A549 treated with RU486 at 1 μM for 4 hours (cell line): ENCODE measurements around the gene DDRGK1. TPM values are rescaled to one million over a fixed set of nuclear protein-coding genes. Genes with fewer than 3 reads are reported as not detected.

Source experiments
- total RNA-seq: library from RNA; stranded (reverse); fragments of 200-300 nt; extraction: Qiagen RNA extraction; gene quantifications from 5 replicates; pipeline ENCODE4 v1.2.3, GENCODE V29; 2022; ENCODE audit warnings: low read depth

The DDRGK1 gene
- 77.7 to 97.9 TPM (median 96.5 TPM) in 5 replicates for total RNA-seq

DNA sequence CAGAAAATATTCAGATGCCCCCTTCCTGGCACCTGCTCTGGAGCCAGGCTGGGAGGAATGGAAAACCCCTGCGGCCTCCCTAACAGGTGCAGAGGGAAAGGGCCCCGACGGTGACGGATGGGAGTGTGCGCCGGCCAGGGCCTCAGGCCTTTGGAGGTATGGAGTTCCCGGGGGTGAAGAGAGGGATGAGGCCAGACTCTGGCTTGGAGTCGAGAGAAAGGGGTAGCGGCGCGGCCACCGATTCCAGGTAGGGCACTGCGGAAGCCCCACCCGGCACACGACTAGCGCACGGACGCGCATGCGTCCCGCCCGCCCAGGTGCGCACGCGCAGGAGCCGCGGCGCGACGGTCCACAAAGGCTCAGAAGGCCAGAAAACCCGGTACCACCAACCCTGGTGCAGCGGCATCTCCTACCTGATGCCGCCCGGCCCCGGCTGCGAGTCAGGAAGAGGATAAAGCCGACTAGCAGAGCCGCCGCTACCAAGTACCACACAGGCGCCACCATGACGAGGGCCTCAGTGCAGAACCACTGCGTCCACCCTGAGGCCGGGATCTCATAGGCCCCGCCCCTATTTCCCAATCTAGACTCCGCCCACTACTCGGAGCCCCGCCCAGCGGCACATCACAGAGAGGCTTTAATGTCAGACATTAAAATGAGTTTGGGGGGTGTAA, at the start of gene DDRGK1:
Gene DDRGK1, minus strand, starts transcription at position 559 of the 671 bp plus-strand sequence. Its CDS starts 55 bp downstream, at position 504.

DNA sequence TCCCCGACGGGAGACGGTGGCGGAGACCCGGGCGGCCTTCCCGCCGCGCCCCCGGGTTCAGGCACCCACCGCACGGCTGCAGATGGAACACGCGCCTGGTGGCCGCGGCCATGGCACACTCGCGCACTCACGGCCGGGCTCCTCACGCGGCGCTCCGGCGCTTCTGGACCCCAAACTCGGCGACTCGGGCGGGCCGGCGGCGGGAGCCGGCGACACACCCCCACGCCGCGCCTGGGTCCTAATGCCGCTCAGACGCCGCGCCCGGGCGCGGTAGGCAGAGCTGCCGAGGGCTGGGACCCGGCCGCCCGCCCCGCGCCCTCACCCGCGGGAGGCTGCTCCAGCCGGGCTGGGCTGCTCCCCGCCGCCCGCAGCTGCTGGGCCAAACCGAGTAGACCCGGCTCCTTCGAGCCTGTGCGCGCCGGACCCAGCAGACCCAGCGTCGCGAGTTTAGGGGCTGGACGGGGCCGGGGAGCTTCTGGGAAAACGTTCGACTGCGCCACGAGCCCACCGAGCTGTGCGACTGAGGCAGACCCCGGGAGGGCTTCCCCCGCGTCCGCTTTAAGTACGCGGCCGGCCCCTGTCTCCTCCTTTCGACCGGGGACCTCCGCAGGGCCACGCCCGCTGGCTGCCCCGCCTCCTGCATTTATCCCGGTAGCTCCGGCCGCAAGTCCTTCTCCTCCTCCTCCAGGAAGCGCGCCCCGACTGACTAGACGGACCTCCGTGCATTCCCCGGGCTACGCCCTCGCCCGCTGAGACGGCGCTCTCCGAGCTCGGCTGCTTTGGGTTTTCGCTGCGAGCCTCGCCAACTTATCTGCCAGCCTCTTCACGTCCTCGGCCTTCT, 34.8 kb upstream of the DDRGK1 start, which contains the start of gene SLC4A11:
Gene SLC4A11, minus strand, starts transcription at position 165 of the 841 bp plus-strand sequence. Its CDS starts 53 bp downstream, at position 112.

DNA sequence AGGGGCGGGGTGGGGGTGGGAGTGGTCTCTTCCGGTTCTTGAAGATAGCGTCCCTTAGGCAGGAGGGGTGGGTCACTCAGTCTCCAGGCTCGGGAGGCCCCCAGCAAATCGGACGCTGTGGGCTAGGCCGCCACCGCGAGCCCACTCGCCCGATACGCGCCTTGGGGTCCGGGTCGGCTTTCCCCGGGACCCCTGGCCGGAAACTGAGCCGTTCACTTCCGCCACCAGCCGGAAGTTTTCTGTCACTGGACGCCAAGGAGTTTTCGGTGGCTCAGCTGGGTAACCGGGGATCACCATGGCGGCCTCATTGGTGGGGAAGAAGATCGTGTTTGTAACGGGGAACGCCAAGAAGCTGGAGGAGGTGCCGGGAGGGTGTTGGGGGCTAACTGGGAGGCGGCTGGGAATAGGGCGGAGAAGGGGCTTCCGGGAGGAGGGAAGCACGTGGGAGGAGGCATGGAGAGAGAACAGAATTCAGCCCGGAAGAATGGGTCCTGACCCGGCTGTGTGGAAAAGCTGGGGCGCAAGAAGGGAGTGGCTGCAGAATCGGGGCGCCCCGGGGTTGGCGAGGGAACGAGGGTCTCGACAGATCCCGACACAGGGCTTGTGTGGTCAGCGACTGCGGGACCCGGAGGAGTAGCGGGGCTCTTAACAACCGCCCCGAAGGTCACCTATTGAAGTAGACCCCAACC, 4.9 kb upstream of the DDRGK1 start, which contains the start of gene ITPA:
Gene ITPA, plus strand, starts transcription at position 242 of the 689 bp plus-strand sequence. Its CDS starts 54 bp downstream, at position 296.

DNA sequence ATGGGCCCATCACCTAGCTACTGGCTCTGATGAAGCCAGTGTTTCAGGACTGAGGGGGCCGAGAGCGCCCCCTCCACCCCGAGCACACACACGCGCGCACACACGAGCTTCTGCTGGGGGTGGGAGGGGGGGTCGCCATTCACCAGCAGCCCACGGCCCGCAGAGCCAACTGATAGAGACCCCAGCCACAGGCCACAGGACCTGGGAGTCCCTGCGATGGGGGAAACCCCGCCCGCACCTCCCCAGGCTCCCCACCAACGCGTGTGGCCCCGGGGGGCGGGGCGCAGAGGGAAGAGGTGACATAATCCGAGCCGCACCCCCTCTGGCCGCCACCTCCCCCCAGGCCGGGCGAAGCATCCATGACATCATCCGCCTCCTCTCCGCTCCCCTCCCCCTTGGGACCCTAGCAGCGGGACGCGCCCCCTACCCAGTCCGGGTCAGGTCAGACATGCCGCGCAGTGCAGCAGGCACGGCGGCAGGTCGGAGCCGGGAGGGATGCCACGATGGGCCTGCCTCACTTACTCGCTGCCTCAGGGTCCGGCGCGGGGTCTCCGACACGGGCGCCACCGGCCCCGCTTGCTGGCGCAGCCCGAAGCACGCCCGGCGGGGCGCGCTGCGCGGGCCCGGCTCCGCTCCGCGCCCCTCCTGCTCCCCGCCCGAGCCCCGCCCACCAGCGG, 31.4 kb downstream of the DDRGK1 start, which contains the start of gene LZTS3:
Gene LZTS3, minus strand, starts transcription at position 617 of the 677 bp plus-strand sequence. CDS start 6,386 bp downstream, outside the sequence.

Other genes with a start within 250 kb of the DDRGK1 start
- 0.22 to 0.53 TPM in 2 of 5 replicates, not detected in the others for gene GNRH2, start 161.1 kb downstream of the DDRGK1 start, total RNA-seq
- gene MRPS26, start 158.6 kb downstream of the DDRGK1 start, total RNA-seq = 116 to 163 TPM (median 160 TPM) in 5 replicates
- gene OXT, start 133.1 kb downstream of the DDRGK1 start, total RNA-seq = not detected in 5 replicates
- not detected in 5 replicates for gene AVP, start 120.0 kb downstream of the DDRGK1 start, total RNA-seq
- gene FASTKD5, start 44.8 kb downstream of the DDRGK1 start, total RNA-seq = 43.0 to 46.5 TPM (median 44.5 TPM) in 5 replicates
- 3.3 to 4.0 TPM (median 3.8 TPM) in 5 replicates for gene UBOX5, start 44.8 kb downstream of the DDRGK1 start, total RNA-seq
- gene LZTS3, start 31.1 kb downstream of the DDRGK1 start, total RNA-seq = 2.1 to 3.2 TPM (median 2.7 TPM) in 5 replicates
- gene ITPA, start 4.8 kb upstream of the DDRGK1 start, total RNA-seq = 116 to 134 TPM (median 125 TPM) in 5 replicates
- 5.7 to 7.8 TPM (median 7.0 TPM) in 5 replicates for gene SLC4A11, start 34.5 kb upstream of the DDRGK1 start, total RNA-seq
- 3.7 to 5.0 TPM (median 4.8 TPM) in 5 replicates for gene DNAAF9, start 203.0 kb upstream of the DDRGK1 start, total RNA-seq